Esophagus muscularis mucosa (tissue), 3 donors: ENCODE data around the gene TMEM255B.

Source experiments
- CTCF ChIP-seq, 3 experiments: fragments of 200-600 bp in 2 of 3; fragments of 450-650 bp in 1 of 3; sonication (generic) in 2 of 3; IDR thresholded peaks; one replicate each; pipeline ENCODE4 v1.5.1; 2017 to 2019; ENCODE audit warnings: antibody characterized with exemption in 3 of 3, mild to moderate bottlenecking in 2 of 3, moderate library complexity in 1 of 3
- POLR2AphosphoS5 ChIP-seq, 2 donors: sonication (generic); formaldehyde crosslinking; IDR thresholded peaks; one replicate each; pipeline ENCODE4 v1.6.1; 2017; ENCODE audit warnings: antibody characterized with exemption in 2 of 2

DNA sequence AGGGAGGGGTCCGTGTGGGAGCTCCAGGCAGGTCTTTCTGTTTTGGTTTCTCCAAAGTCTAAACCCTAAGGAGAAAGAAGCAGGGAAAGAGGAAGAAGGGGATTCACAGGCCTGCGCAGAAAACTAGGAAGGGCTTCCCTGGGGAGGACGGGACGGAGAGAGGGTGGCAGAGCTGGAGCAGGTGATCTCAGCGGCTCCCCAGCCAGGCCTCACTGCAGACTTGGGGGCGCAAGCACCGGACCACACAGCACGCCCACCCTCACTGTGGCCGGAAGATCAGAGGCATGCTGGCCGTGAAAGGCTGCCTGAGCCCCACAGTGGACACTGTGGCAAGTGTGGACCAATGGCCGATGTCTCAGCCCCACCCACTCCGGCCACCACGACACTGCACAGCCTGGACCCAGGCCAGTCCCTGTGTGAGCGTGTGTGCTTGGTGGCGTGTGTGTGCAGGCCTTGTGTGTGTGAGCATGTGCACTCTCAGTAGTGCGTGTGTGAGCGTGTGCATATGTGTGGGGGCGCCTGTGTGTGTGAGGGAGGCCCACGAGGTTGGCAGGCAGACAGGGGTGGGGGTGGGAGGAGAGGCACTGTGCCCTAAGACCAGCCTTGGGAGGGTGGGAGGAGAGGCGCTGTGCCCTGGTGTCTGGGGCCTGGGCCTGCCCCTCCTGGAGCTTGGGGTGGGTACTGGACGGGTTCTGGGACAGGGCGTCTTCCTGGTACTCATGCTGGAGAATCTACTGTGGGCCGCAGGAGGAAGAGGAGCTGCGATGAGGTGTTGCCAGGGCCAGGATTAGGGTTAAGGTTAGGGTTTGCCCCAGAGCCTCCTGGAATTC lies 15.4 kb upstream of the TMEM255B start:
- no peak for TF ChIP-seq CTCF (IDR thresholded peaks at IDR 0.05)
- no peak for TF ChIP-seq POLR2AphosphoS5 (IDR thresholded peaks at IDR 0.05)
